HEK293 (cell line): ENCODE measurements around the gene PIP5K1B.

Experiments used
- CTCF ChIA-PET: fragments of 350-600 bp; formaldehyde crosslinking; extraction: SDS; loops from one replicate; lab custom pipeline; 2021; ENCODE audit warnings: antibody characterized with exemption; lab: Yijun Ruan, JAX
- POLR2A ChIA-PET: fragments of 300-600 bp; formaldehyde crosslinking; extraction: SDS; loops from one replicate; lab custom pipeline; 2020; ENCODE audit warnings: antibody characterized with exemption, inconsistent platforms; lab: Yijun Ruan, JAX
- H3K27ac ChIP-seq: fragments of 200-500 bp; sonication (Bioruptor generic); 2 replicates; pipeline ENCODE4 v1.5.1; 2014; ENCODE audit warnings: low read depth, low read length, control low read depth, inconsistent platforms; ENCODE audit errors: extremely low read depth
- H3K36me3 ChIP-seq, 2 experiments: fragments of 200-500 bp in 1 of 2; sonication (Bioruptor generic) in 1 of 2; 1 replicate in 1 of 2; 2 replicates in 1 of 2; pipeline ENCODE4 v1.5.1; 2014 to 2017; ENCODE audit warnings: inconsistent platforms in 2 of 2, low read length in 2 of 2; ENCODE audit not compliant: control insufficient read depth in 2 of 2, insufficient read depth in 1 of 2
- H3K4me1 ChIP-seq: fragments of 200-500 bp; sonication (Bioruptor generic); 2 replicates; pipeline ENCODE4 v1.5.1; 2014; ENCODE audit warnings: mild to moderate bottlenecking, low read length, inconsistent platforms; ENCODE audit not compliant: control insufficient read depth, insufficient read depth
- H3K4me3 ChIP-seq: 2 replicates; pipeline ENCODE4 v1.5.1; 2011; ENCODE audit warnings: low read depth, mild to moderate bottlenecking, control low read depth, low read length, moderate library complexity
- H3K9me3 ChIP-seq: fragments of 200-500 bp; sonication (Bioruptor generic); 2 replicates; pipeline ENCODE4 v1.5.1; 2014; ENCODE audit warnings: low read depth, low read length, inconsistent platforms; ENCODE audit not compliant: control insufficient read depth, insufficient read depth
- GLIS1 ChIP-seq: fragments of 450-650 bp; formaldehyde crosslinking; IDR thresholded peaks from 2 replicates; pipeline ENCODE4 v1.5.1; 2016; ENCODE audit warnings: missing biosample characterization, missing genetic modification characterization
- SETDB1 ChIP-seq: IDR thresholded peaks from one replicate; pipeline ENCODE4 v1.6.1; 2017; ENCODE audit warnings: mild to moderate bottlenecking, low read length, moderate library complexity, mixed read lengths; ENCODE audit not compliant: insufficient read length
- ZBTB21 ChIP-seq: fragments of 450-650 bp; formaldehyde crosslinking; IDR thresholded peaks from 2 replicates; pipeline ENCODE4 v1.5.1; 2017; ENCODE audit warnings: missing biosample characterization, missing genetic modification characterization
- ZFP37 ChIP-seq: fragments of 450-650 bp; formaldehyde crosslinking; IDR thresholded peaks from 2 replicates; pipeline ENCODE4 v1.5.1; 2016; ENCODE audit warnings: missing biosample characterization, missing genetic modification characterization
- ZFP41 ChIP-seq: fragments of 450-650 bp; formaldehyde crosslinking; IDR thresholded peaks from 2 replicates; pipeline ENCODE4 v1.5.1; 2016; ENCODE audit warnings: missing biosample characterization, missing genetic modification characterization, borderline replicate concordance
- ZNF274 ChIP-seq, 2 experiments: fragments of 200-500 bp in 1 of 2; fragments of 450-650 bp in 1 of 2; sonication (Bioruptor generic) in 1 of 2; formaldehyde crosslinking in 1 of 2; IDR thresholded peaks; 2 replicates each; pipeline versions ENCODE4 v1.5.1 to v1.6.1; 2014 to 2016; ENCODE audit warnings: borderline replicate concordance in 1 of 2, inconsistent platforms in 1 of 2, low read length in 1 of 2, missing biosample characterization in 1 of 2, missing genetic modification characterization in 1 of 2
- ZNF292 ChIP-seq: fragments of 450-650 bp; formaldehyde crosslinking; IDR thresholded peaks from 2 replicates; pipeline ENCODE4 v1.5.1; 2016; ENCODE audit warnings: low read depth, missing biosample characterization, missing genetic modification characterization, borderline replicate concordance
- ZNF311 ChIP-seq: fragments of 450-650 bp; formaldehyde crosslinking; IDR thresholded peaks from 2 replicates; pipeline ENCODE4 v1.5.1; 2017; ENCODE audit warnings: missing biosample characterization, missing genetic modification characterization, borderline replicate concordance
- ZNF350 ChIP-seq: fragments of 450-650 bp; formaldehyde crosslinking; IDR thresholded peaks from 2 replicates; pipeline ENCODE4 v1.5.0; 2017; ENCODE audit warnings: missing biosample characterization, mild to moderate bottlenecking, missing genetic modification characterization
- ZNF48 ChIP-seq: fragments of 450-650 bp; formaldehyde crosslinking; IDR thresholded peaks from 2 replicates; pipeline ENCODE4 v1.5.1; 2016; ENCODE audit warnings: missing biosample characterization, missing genetic modification characterization
- ZNF561 ChIP-seq: fragments of 450-650 bp; IDR thresholded peaks from 2 replicates; pipeline ENCODE4 v1.5.1; 2018; ENCODE audit warnings: missing biosample characterization, missing genetic modification characterization, borderline replicate concordance
- ZNF585B ChIP-seq: fragments of 450-650 bp; formaldehyde crosslinking; IDR thresholded peaks from 2 replicates; pipeline ENCODE4 v1.5.1; 2016; ENCODE audit warnings: missing biosample characterization, missing genetic modification characterization
- ZNF837 ChIP-seq: fragments of 450-650 bp; formaldehyde crosslinking; IDR thresholded peaks from 2 replicates; pipeline ENCODE4 v1.5.1; 2016; ENCODE audit warnings: missing biosample characterization, missing genetic modification characterization
- TF ChIP-seq, protein P1 (sequence below): fragments of 450-650 bp; formaldehyde crosslinking; IDR thresholded peaks from 2 replicates; pipeline ENCODE4 v1.5.1; 2016; ENCODE audit warnings: missing biosample characterization, missing genetic modification characterization
- TF ChIP-seq, protein P2 (sequence below): fragments of 450-650 bp; formaldehyde crosslinking; IDR thresholded peaks from 2 replicates; pipeline ENCODE4 v1.5.1; 2016; ENCODE audit warnings: missing biosample characterization, missing genetic modification characterization
- TF ChIP-seq, protein P3 (sequence below): fragments of 450-650 bp; formaldehyde crosslinking; IDR thresholded peaks from 2 replicates; pipeline ENCODE4; 2016; ENCODE audit warnings: missing biosample characterization, missing genetic modification characterization
- TF ChIP-seq, protein P4 (sequence below): fragments of 450-650 bp; formaldehyde crosslinking; IDR thresholded peaks from 2 replicates; pipeline ENCODE4 v1.5.1; 2017; ENCODE audit warnings: missing biosample characterization, missing genetic modification characterization
- TF ChIP-seq, protein P5 (sequence below): fragments of 450-650 bp; formaldehyde crosslinking; IDR thresholded peaks from 2 replicates; pipeline ENCODE4 v1.5.1; 2016; ENCODE audit warnings: missing biosample characterization, missing genetic modification characterization
- TF ChIP-seq, protein P6 (sequence below): fragments of 450-650 bp; formaldehyde crosslinking; IDR thresholded peaks from 2 replicates; pipeline ENCODE4 v1.5.1; 2017; ENCODE audit warnings: missing biosample characterization, missing genetic modification characterization
- TF ChIP-seq, protein P7 (sequence below): fragments of 450-650 bp; formaldehyde crosslinking; IDR thresholded peaks from 2 replicates; pipeline ENCODE4 v1.5.1; 2017; ENCODE audit warnings: missing biosample characterization, missing genetic modification characterization

Gene PIP5K1B

DNA sequence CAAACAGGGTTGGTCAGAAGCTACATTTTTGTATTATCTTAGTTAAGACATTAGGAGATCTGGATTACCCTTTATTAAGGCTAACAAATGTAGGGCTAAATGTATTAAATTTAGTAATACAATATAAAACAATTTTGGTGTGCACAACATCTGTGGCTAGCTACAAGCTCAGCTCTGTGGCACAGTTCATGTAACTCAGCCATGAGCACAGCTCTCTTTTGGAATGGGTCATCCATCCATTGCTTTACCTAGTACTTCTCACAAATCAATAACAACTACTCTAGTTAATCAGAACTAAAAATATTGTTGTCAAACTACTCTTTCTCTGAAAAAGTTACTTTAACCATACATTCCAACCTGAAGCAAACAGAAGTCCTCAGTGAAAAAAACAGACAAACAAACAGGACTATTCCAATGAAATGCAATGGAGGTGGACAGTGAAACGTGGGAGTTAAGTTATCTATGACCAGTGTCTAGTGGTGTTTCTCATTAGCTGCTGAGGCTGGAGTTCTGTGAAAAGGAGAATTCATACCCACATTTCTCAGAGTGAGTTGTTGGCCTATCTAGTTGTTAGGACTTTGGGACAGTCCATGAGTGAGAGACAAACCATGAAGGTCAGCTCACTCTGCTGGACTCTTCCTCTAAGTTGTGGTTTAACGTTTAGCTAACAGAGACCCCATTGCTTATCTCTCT is 55.1 kb downstream of the PIP5K1B start:
- ChIA-PET CTCF (interaction anchor here (0.5 kb wide), 1 partner anchor 196 kb away, joined by 3 read pairs; no protein-coding TSS in a partner anchor), POLR2A (no interaction called here)
- H3K4me1 ChIP-seq, result no peaks in the 10 kb centered on the region
- H3K4me3 ChIP-seq, result no peak overlapping the region
- H3K36me3 ChIP-seq, result no peaks in the 10 kb centered on the region
- no peaks in the 10 kb centered on the region for H3K9me3 ChIP-seq
- TF ChIP-seq ZNF292 (tag by site-specific recombination), result no peak
- TF ChIP-seq, protein P1, sequence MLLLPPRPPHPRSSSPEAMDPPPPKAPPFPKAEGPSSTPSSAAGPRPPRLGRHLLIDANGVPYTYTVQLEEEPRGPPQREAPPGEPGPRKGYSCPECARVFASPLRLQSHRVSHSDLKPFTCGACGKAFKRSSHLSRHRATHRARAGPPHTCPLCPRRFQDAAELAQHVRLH (tag by site-specific recombination), result no peak
- TF ChIP-seq, protein P2, sequence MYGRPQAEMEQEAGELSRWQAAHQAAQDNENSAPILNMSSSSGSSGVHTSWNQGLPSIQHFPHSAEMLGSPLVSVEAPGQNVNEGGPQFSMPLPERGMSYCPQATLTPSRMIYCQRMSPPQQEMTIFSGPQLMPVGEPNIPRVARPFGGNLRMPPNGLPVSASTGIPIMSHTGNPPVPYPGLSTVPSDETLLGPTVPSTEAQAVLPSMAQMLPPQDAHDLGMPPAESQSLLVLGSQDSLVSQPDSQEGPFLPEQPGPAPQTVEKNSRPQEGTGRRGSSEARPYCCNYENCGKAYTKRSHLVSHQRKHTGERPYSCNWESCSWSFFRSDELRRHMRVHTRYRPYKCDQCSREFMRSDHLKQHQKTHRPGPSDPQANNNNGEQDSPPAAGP (tag by site-specific recombination), result no peak
- TF ChIP-seq ZBTB21, result no peak
- no peak for TF ChIP-seq ZNF274 (IDR thresholded peaks at IDR 0.05; ENCODE audit: low read length)
- no peak for TF ChIP-seq ZNF274 (tag by site-specific recombination; IDR thresholded peaks at IDR 0.05; ENCODE audit: borderline replicate concordance)
- TF ChIP-seq ZNF48 (tag by site-specific recombination), result no peak
- TF ChIP-seq ZNF837, result no peak
- no peak for TF ChIP-seq GLIS1
- no peak for TF ChIP-seq ZNF585B (tag by site-specific recombination)
- no peak for TF ChIP-seq ZFP37
- H3K27ac ChIP-seq, result no peak overlapping the region

DNA sequence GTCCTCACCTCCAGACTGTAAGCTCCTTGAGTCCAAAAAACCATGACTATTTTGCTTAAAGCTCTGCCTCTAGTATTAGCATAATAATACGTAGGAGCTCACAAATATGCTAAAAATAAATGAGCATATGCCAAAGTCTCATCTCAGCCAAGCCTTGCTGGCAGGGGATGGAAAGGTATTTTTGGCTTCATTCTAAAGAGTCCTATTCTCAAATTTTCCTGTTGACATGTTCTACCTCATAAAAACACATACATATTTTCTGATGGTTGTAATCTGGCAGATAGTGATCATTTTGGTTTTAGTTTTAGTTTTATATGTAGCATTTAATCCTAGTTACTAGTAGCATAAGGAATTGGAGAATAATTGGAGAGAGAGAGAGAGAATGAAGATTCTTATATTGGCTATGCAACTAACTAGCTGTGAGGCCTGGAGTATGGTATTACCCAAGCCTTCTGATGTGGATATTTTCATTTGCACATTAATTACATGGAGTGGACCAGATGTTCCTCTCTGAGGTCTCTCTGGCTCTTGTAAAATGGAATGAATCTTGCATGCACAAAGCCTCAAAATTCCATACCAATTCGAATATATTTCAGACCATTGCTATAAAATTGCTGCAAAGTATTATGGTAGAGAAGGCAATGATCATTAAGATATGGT is 55.8 kb downstream of the PIP5K1B start:
- H3K36me3 ChIP-seq, result no peaks in the 10 kb centered on the region
- ChIA-PET CTCF (no interaction called here), POLR2A (no interaction called here)
- TF ChIP-seq ZFP41, result no peak
- TF ChIP-seq, protein P3, sequence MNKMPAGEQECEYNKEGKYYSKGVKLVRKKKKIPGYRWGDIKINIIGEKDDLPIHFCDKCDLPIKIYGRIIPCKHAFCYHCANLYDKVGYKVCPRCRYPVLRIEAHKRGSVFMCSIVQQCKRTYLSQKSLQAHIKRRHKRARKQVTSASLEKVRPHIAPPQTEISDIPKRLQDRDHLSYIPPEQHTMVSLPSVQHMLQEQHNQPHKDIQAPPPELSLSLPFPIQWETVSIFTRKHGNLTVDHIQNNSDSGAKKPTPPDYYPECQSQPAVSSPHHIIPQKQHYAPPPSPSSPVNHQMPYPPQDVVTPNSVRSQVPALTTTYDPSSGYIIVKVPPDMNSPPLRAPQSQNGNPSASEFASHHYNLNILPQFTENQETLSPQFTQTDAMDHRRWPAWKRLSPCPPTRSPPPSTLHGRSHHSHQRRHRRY (tag by site-specific recombination), result no peak
- no peak overlapping the region for H3K4me3 ChIP-seq
- no peak overlapping the region for H3K27ac ChIP-seq
- no peaks in the 10 kb centered on the region for H3K4me1 ChIP-seq
- no peaks in the 10 kb centered on the region for H3K9me3 ChIP-seq

DNA sequence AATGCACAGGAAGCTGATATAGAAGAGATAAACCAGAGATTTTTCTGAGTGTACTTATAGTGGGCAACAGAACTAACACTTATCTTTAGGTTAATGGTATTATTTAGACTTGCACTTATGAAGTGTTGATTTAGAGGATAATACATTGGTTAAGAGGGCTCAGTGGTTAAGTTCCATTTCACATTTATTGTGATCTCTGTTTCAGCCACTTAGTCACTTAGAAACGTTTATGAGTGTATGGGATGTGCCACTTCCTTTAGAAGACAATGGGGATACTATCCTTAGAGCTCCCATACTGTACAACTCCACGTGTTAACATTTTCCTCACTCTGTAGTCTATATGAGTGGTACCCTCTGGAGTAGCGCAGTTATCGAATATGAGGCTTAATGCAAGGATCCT is 57.5 kb downstream of the PIP5K1B start:
- Histone ChIP-seq H3K36me3 (no peaks in the 10 kb centered on the region), H3K9me3 (no peaks in the 10 kb centered on the region), H3K27ac (no peak overlapping the region), H3K4me1 (no peaks in the 10 kb centered on the region), H3K4me3 (no peak overlapping the region)
- CTCF ChIA-PET, result no interaction called here
- POLR2A ChIA-PET, result interaction anchor here (0.6 to 0.9 kb wide), 2 partner anchors 17 to 92 kb away, joined by 3 to 6 read pairs; a partner anchor contains a TSS
- TF ChIP-seq, protein P4, sequence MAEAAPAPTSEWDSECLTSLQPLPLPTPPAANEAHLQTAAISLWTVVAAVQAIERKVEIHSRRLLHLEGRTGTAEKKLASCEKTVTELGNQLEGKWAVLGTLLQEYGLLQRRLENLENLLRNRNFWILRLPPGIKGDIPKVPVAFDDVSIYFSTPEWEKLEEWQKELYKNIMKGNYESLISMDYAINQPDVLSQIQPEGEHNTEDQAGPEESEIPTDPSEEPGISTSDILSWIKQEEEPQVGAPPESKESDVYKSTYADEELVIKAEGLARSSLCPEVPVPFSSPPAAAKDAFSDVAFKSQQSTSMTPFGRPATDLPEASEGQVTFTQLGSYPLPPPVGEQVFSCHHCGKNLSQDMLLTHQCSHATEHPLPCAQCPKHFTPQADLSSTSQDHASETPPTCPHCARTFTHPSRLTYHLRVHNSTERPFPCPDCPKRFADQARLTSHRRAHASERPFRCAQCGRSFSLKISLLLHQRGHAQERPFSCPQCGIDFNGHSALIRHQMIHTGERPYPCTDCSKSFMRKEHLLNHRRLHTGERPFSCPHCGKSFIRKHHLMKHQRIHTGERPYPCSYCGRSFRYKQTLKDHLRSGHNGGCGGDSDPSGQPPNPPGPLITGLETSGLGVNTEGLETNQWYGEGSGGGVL, result no peak
- TF ChIP-seq ZBTB21, result no peak
- TF ChIP-seq, protein P5, sequence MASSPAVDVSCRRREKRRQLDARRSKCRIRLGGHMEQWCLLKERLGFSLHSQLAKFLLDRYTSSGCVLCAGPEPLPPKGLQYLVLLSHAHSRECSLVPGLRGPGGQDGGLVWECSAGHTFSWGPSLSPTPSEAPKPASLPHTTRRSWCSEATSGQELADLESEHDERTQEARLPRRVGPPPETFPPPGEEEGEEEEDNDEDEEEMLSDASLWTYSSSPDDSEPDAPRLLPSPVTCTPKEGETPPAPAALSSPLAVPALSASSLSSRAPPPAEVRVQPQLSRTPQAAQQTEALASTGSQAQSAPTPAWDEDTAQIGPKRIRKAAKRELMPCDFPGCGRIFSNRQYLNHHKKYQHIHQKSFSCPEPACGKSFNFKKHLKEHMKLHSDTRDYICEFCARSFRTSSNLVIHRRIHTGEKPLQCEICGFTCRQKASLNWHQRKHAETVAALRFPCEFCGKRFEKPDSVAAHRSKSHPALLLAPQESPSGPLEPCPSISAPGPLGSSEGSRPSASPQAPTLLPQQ, result no peak
- TF ChIP-seq, protein P6, sequence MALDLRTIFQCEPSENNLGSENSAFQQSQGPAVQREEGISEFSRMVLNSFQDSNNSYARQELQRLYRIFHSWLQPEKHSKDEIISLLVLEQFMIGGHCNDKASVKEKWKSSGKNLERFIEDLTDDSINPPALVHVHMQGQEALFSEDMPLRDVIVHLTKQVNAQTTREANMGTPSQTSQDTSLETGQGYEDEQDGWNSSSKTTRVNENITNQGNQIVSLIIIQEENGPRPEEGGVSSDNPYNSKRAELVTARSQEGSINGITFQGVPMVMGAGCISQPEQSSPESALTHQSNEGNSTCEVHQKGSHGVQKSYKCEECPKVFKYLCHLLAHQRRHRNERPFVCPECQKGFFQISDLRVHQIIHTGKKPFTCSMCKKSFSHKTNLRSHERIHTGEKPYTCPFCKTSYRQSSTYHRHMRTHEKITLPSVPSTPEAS (tag by site-specific recombination), result no peak
- no peak for TF ChIP-seq SETDB1
- TF ChIP-seq ZNF311 (tag by site-specific recombination), result no peak
- TF ChIP-seq ZNF350 (tag by site-specific recombination), result no peak
- TF ChIP-seq, protein P7, sequence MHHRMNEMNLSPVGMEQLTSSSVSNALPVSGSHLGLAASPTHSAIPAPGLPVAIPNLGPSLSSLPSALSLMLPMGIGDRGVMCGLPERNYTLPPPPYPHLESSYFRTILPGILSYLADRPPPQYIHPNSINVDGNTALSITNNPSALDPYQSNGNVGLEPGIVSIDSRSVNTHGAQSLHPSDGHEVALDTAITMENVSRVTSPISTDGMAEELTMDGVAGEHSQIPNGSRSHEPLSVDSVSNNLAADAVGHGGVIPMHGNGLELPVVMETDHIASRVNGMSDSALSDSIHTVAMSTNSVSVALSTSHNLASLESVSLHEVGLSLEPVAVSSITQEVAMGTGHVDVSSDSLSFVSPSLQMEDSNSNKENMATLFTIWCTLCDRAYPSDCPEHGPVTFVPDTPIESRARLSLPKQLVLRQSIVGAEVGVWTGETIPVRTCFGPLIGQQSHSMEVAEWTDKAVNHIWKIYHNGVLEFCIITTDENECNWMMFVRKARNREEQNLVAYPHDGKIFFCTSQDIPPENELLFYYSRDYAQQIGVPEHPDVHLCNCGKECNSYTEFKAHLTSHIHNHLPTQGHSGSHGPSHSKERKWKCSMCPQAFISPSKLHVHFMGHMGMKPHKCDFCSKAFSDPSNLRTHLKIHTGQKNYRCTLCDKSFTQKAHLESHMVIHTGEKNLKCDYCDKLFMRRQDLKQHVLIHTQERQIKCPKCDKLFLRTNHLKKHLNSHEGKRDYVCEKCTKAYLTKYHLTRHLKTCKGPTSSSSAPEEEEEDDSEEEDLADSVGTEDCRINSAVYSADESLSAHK (tag by site-specific recombination), result no peak
- TF ChIP-seq ZNF561 (tag by site-specific recombination), result no peak
